Measurements from ENCODE around the gene TEX52. TPM values are rescaled to one million over a fixed set of nuclear protein-coding genes. Genes with fewer than 3 reads are reported as not detected.
A peak's percentile ranks its signal among the peaks of the same experiment; 100 is the strongest.

TEX52 gene
- total RNA-seq, 1 donor, result not detected

GRCh38 chr12:2824541-2824940 is 32.3 kb downstream of the TEX52 start:
- no peak overlapping the region for H3K4me3 ChIP-seq (ENCODE audit: low read depth, low read length)
- DNase-seq (ENCODE audit: low read depth), result no peak
- TF ChIP-seq, protein P1, sequence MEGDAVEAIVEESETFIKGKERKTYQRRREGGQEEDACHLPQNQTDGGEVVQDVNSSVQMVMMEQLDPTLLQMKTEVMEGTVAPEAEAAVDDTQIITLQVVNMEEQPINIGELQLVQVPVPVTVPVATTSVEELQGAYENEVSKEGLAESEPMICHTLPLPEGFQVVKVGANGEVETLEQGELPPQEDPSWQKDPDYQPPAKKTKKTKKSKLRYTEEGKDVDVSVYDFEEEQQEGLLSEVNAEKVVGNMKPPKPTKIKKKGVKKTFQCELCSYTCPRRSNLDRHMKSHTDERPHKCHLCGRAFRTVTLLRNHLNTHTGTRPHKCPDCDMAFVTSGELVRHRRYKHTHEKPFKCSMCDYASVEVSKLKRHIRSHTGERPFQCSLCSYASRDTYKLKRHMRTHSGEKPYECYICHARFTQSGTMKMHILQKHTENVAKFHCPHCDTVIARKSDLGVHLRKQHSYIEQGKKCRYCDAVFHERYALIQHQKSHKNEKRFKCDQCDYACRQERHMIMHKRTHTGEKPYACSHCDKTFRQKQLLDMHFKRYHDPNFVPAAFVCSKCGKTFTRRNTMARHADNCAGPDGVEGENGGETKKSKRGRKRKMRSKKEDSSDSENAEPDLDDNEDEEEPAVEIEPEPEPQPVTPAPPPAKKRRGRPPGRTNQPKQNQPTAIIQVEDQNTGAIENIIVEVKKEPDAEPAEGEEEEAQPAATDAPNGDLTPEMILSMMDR (IDR thresholded peaks at IDR 0.05; ENCODE audit: insufficient read depth, low read depth, low read length), result no peak

GRCh38 chr12:2823483-2823882 is 33.4 kb downstream of the TEX52 start:
- DNase-seq (ENCODE audit: low read depth), result no peak
- TF ChIP-seq, protein P1 (IDR thresholded peaks at IDR 0.05; ENCODE audit: insufficient read depth, low read depth, low read length), result no peak
- no peak overlapping the region for H3K4me3 ChIP-seq (ENCODE audit: low read depth, low read length)

- TF ChIP-seq, protein P1 (IDR thresholded peaks at IDR 0.05; ENCODE audit: insufficient read depth, low read depth, low read length), result no peak
- H3K4me3 ChIP-seq (ENCODE audit: low read depth, low read length), result no peak overlapping the region
- no peak for DNase-seq (ENCODE audit: low read depth)
Measured at GRCh38 chr12:2820432-2820831, 36.4 kb downstream of the TEX52 start.

- no peak overlapping the region for H3K4me3 ChIP-seq (ENCODE audit: low read depth, low read length)
- TF ChIP-seq, protein P1 (IDR thresholded peaks at IDR 0.05; ENCODE audit: insufficient read depth, low read depth, low read length), result no peak
- no peak for DNase-seq (ENCODE audit: low read depth)
Measured at GRCh38 chr12:2819810-2820209, 37.0 kb downstream of the TEX52 start.

DNA sequence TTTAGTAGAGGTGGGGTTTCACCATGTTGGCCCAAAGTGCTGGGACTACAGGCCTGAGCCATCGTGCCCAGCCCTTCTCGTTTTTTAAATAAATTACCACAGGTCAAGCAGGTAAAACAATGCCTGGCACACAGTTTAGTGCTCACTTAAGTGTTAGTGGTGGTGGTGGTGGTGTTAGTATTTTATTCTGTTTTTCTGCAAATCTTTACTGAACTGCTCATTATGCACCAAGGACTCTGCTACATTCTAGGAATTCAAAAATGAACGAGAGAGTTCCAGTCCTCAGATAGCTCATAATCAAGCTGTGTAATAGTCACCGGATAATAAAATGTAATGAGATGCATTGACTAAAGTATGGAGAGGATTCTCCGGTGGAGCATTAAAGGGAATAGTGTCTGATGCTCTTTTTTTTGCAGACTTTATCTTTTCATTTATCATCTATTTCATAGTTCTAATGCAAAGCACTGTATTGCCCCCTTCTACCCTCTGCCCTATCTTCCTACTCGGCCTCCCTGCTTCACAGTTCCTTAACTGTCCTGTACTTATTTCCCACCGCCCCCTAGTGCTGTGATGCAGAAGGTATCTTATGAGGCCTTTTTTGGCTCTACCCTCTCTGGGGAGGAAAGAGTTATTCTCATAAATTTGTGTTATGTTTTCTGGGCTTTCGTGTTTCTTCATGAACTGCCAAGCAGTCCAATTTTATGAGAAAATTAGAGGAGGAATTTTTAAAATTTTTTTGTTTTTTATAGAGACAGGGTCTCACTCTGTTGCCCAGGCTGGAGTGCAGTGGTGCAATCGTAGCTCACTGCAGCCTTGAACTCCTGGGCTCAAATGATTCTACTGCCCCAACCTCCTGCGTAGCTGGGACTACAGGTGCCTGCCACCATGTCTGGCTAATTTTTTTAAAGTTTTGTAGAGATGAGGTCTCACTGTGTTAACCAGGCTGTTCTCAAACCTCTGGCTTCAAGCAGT is 43.3 kb downstream of the TEX52 start:
- peak overlapping the region; percentile 86 for H3K4me3 ChIP-seq (ENCODE audit: low read depth, low read length)
- TF ChIP-seq, protein P1 (IDR thresholded peaks at IDR 0.05; ENCODE audit: insufficient read depth, low read depth, low read length), result peak; percentile 85
- DNase-seq (ENCODE audit: low read depth), result peak; percentile 79

- H3K4me3 ChIP-seq (ENCODE audit: low read depth, low read length), result peak within 1 kb of the TSS; percentile 86
- TF ChIP-seq, protein P1 (IDR thresholded peaks at IDR 0.05; ENCODE audit: insufficient read depth, low read depth, low read length), result no peak
- DNase-seq (ENCODE audit: low read depth), result peak; percentile 99
Measured at GRCh38 chr12:2812290-2813213, 44.3 kb downstream of the TEX52 start, which contains the start of gene ITFG2. Gene ITFG2, plus strand, starts transcription at chr12:2812668. Its CDS starts 93 bp downstream, at chr12:2812761.

Data from fibroblast of villous mesenchyme (primary cell).